NOMO-1 (cell line): ENCODE data around the gene BTRC.
A peak's percentile ranks its signal among the peaks of the same experiment; 100 is the strongest.

ENCODE experiments used
- DNase-seq, 2 experiments: peaks; one replicate each; lab custom pipeline; 2025; ENCODE audit not compliant: unreplicated experiment in 2 of 2; lab: John Stamatoyannopoulos, UW

Gene BTRC

DNA sequence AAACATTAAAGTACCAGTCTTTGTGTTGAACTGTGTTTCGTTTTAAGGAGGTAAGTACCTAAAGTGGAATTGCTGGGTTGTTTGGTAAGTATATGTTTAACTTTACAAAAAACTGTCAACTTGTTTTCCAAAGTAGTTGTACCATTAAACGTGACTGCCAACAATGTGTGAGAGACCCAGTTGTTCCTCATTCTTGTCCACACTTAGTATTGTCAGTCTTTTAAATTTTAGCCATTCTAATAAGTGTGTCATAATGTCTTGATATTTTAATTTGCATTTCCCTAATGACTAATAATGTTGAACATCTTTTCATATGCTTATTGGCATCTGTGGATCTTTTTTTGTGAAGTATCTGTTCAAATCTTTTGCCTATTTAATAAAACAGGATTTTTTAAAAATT lies 159.8 kb downstream of the BTRC start:
- DNase-seq: no peak

DNA sequence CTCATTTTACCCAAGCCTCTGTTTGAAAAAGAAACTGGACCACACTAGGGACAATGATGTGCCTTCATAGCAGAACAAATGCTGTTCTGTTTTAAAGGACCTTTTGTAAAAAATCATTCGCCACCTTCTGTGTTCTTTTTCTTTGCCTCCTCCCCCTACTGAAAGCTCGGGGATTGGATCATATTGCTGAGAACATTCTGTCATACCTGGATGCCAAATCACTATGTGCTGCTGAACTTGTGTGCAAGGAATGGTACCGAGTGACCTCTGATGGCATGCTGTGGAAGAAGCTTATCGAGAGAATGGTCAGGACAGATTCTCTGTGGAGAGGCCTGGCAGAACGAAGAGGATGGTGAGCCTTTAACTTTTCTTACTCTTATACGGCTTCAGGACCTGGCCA lies 171.9 kb downstream of the BTRC start:
- no peak for DNase-seq

DNA sequence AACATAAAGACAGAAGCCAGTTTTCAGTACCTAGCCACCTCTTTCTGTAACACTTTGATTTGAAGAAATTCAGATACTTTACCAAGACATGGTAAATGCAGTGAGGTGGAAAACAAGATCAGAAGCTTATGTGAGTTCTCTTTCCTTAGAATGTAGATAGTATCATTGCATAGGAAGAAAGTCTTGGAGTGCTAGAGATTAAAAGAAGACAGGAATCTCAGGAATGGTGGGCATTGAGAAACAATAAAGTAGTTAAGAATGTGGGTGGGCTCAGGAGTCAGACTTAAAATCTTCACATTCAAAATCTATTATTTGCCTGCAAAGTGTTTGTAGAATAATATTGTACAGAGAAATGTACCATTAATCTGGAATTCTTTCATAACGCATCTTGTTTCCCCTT lies 175.2 kb downstream of the BTRC start:
- no peak for DNase-seq

DNA sequence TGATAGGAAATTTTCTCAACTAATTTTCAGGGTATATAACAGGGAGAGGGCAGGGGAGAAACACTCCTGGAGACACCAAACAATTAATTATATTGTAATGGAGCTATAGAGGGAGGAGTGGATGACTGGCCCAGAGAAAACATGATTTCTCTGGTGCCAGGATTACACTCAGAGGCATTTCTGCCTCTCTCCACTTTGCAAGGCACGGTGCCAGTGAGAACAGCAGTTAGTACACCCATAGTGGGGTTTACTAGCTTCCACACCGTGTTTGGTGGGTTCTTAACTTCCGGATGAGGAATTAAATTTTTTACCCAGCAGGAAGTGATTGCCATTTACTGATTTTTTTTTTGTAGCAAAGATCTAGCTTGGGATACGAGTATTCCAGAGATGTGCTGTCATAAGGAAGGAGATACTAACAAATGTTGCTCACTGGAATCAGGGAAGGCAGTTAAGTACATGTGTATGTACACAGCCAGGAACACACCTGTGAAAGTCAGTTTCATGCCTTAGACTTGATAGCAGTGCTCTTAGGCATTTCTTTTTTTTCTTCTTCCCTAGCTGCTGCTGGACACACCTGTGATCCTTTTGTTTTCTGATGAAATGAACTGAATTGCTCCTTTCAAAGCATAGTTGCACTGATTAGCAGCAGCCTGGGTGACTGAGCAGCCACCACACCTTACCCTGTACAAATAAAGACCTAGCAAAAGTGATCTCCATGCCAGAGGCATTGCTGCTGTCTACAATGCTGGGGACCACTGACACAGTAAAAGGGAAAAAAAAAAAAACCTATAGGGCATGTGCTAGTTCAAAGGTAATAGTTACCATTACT lies 176.0 kb downstream of the BTRC start:
- DNase-seq: no peak

DNA sequence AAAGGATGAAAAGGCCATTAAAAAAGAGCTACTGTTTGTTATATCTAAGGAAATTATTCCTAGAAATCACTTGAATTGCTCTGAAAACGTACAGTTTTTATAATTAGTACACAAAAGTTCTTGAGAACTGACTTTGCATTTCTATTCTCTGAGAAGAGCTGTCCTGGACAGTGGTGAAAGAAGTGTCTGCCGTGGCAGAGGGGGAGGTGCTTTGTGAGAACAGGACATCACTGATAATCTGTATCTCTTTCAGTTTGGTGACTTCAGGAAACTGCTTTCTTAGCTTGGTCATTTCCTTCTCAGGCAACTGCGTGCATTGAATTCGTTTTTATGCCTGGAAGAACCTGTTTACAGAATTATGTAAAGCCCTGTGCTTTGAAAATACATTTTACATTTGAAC lies 182.0 kb downstream of the BTRC start:
- no peak for DNase-seq

DNA sequence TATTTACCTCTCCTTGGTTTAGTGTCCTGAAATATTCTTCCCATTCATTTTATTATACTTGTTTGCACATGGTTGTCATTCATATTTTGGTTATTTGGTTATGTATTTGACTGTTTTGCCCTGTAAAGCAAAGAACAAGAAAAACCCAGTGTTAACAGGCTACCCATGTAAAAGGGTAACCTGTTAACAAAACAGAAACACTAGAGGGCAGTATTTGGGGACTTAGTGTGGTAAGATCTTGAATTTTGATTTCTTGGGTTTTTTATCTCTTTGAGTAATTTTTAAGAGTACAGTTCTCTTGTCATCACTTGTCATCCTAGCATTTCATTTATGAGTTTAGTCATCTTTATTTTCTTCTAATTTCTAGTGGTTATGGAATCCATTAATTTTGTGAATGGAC lies 182.8 kb downstream of the BTRC start:
- peak in 1 of 2 experiments; percentile 27 for DNase-seq

DNA sequence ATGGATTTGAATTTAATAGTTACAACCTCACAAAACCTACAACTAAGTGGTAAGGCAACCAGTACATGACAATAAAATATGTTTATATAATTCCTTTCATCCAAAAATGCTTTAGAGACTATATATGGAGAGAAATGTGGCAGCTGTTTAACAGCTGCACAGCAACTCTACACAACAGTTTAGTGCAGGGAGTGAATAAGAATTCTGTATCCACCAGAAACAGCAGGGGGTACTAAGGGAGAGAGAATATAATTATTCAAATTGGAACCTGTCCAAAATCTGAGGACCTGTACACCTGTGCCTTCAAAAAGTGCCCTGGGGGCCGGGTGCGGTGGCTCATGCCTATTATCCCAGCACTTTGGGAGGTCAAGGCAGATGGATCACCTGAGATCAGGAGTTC lies 184.5 kb downstream of the BTRC start:
- DNase-seq: no peak

DNA sequence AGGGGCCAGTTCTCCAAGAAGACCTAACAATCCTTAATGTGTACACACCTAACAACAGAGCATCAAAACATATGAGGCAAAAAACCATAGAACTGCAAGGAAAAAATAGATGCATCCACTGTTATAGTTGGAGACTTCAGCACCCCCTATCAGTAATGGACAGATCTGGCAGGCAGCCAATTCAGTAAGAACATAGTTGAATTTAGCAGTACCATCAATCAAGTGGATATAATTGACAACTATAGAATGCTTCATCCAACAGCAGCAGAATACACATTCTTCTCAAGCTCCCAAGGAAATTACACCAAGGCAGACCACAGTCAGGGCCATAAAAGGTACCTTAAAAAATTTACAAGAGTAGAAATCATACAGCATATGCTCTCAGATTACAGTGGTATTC lies 191.9 kb downstream of the BTRC start:
- DNase-seq: no peak

DNA sequence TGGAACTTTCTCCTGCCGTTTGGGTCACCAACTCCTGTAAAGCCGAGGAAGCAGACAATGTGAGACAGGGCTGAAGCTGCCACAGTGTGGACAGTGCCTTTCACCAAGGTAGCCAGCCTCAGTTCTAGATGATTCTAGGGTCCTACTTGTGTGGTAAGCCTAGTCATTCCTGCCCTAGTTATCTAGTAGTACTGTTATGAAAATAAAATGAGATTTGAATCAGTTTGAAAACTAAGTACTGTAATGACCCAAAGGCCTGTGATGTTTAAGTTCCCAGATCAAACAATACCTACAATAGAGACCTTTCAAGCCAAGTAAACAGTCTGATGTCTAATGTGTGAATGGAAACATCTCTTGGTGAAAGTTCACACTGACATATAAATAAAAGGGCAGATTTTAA lies 197.0 kb downstream of the BTRC start:
- DNase-seq: no peak

DNA sequence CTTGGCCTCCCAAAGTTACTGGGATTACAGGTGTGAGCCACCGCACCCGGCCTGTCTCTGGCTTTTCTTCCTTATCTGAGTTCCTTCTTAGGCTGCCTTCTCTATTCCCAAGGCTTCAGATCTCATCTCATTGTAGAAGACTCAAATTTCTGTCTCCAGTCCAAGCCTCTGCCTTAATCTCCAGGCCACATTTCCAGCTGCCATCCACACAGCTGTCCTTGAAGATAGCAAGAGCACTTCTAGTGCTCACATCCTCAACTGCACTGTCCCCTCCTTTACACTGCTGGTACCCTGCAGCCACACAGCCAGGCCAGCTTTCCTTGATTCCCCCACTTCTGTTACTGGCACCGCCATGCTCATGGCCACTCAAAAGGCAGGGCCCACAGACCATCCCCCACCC lies 198.5 kb downstream of the BTRC start:
- no peak for DNase-seq

DNA sequence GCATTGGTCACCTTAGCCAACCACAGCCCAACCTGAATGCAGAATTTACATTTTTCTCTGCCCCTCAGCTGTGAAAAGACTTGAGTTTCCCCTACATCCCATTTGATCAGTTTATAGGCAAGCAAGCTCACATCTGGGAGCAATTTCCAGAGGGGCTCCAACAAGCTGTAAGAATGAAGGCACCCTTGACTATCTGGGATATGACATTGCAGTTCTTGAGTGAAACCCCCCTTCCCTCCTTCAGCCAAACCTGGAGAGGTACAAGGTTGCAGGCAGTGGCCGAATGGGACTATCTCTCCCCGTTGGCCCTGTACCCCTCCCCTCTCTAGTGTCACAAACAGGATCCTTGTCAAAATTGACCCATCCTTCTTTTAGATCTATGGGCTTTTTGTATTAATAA lies 203.6 kb downstream of the BTRC start:
- no peak for DNase-seq

DNA sequence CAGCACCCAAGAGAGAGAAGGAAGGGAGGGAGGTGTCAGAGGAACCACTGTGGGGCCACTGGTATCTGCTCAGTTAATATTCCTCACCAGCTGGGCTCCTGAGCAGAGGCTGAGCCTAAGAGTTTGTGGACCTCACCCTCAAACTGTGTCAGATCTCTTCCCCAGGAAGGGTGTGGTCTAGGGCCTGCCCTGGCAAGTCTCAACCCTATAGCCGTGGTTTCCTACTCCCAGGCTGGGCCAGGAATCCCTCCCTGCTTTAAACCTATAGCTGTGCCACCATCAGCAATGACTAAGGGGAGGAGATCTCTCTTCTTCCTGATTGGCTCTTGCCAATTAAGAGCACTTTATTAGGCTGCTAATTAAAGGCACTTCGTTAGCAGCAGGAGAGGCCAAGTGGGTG lies 204.2 kb downstream of the BTRC start:
- DNase-seq: peak; percentile 60 to 65

DNA sequence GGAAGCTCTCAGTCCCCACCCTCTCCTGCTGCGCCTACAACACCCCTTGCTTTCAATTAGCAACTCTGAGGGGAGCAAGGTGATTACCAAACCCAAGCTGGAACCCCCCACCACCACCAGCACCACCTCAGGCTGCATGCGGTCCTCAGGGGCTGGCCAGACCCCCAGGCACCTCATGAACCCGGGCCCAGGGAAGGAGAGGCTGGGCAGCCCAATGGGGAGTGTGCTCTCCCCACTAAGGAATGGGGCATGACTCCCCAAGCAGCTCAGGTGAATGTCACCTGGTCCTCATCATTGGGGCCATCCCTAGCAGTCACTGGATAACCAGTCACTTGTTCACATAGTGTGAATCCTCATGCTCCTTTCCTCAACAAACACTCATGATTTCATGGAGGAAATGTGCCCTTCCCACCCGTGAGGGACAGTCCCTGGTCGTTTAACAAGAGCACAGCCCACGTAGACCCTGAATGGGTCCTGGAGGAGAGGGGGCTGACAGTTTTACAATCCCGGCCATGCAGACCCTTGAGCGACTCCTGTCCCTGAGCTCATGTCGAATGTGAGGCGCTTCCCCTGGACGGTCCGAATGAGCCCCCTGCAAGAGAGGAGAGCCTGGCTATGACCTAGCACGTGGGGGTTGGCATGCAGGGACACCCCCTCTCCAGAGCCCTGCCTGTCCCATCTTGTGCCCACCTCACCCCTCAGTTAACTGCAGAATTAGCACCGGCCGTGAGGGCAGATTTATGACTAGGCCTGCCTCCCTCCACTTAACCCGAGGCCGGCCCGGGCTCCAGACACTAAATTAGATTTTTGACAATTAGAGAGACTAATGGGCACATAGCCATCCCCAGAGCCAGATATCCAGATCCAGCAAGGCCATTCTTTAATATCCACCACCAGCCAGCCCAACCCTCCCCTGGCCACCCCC lies 205.0 kb downstream of the BTRC start:
- DNase-seq: no peak

DNA sequence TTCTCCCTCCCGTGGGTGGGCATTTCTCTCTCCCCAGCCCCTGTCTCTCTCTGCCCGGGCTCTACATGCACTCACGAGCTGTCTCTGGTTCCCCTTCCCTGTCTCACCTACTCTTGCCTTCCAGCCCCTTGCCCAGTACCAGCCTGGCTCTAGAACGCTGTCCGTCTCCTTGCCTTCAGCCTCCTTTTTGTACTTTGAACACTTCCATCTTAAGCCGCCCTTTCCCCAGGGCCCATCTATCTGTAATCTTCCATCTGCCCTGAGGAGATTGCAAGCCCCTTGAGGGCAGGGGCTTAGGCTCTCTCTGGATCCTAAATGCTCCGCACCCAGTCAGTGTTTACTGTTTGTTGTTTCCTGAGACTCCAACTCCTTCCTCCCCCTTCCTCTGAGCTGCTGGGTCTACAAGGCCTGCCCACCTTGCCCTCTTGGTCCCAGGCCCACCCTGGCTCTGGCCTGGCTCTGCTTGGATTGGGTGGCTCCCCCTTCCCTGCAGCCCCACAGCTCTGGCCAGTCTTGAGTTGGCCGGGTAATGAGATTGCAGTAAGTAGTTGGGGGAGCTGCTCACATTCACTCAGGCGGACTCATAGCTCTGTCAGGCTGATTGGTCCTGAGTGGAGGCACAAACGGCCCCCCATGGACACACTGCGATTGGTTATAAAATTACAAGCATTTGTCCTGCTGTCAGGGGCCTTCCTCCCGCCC lies 205.8 kb downstream of the BTRC start:
- DNase-seq: no peak

DNA sequence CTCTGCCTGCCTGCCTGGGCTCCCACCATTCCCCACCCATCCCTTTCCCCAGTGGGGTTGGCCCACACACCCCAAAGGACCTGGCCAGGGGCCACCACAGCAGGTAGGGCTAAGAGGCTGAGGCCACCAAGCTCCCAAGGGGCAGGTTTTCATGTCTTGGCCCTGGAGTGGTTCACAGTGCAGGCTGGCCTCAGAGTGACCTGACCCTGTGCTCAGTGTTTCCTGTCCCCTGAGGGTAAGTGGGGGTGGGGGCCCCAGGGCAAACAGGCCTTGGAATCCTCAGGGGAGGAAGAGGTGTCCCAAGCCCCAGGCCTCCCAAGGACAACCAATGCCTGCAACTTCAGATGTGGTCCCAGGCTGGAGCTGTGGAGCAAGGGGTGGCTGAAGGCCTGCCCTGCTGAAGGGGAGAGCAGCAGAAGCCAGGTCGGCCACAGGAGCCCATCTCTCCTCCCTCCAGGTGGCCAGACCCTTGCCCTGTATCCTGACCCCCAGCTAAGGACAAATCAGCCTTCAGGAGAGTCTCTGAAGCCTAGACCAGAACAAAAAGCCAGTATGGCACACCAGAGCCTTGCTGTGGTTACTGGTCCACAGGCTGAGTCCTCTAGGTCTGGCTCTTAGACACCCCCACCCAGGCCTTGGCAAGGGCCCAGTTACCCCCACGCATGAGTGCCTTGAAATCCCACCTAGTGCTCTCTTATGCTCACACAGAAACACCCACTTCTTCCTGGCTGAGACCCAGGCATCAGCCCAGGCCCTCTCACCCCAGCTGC lies 206.5 kb downstream of the BTRC start:
- no peak for DNase-seq

DNA sequence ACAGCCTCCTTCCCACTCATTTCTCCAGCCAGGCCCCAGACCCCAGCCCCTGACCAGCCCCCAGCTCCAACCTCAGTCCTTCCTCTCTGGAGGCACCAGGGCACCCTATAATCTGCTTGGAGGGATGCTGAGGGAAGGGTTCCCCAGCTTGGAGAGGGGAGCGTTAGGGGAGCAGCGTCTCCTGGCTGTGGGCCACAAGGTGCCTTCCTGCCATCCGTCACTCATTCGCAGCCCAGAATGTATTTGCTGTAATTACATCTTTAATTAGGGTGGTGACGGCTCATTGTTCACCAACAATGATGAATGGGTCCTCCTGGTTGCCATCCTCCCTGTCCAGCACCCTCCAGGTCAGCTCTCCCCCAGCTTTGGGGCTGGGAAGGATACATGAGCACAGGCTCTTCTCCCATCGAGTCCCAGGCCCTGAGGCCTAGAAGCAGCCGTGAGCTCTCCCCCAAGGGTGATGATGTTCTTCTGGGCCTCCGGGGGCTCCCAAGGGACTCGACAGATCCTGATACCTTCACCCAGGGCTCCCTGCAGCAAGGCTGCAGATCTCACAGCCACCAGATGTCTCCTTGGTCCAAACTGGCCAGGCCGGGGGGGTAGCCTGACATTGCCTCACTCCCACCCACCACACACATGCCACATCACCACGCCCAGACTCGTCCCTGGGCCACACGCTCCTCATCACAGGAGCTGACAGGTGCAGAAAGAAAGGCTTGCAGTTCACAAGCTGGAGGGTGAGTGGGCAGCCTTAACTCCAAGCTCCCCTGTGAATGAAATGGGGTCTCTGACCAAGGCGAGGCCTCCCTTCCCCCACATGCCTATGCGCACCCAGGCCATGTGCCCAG lies 207.3 kb downstream of the BTRC start:
- DNase-seq: no peak

DNA sequence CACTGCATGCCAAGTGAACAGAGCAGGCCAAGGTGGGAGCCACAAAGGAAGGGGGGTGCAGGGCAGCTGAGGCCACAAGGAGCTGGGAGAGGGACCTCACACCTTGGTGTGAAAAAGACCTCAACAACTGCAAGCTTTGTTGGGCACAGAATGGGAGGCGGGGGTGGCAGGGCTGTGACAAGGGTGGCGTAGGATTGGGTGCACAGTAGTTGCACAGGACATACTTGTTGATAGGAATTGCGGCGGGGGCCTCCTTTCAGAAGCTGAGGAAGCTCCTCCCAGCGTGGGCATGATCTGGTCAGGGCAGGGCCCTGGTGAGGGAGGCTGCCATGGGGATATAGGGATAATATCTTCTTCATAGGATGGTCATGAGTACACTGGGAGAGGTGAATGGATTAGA lies 208.3 kb downstream of the BTRC start:
- no peak for DNase-seq

DNA sequence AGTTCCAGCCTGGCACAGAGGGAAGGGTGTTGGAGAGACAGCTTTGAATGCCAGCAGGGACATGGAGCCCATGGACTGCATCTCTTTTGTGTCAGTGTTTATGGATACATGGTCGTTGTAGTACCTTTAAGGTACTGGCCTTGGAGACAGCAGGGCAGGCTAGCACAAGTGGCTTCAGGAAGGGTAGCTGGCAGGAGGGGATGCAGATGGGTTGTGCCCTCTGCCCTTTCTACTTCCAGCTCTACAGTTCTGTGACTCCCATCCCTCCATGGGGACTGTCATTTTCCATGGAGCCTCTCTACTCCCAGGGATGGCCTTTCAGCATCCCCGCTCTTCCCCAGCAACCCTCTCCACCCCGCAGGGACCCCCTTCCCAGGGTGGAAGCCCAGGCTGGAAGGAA lies 209.0 kb downstream of the BTRC start:
- no peak for DNase-seq

DNA sequence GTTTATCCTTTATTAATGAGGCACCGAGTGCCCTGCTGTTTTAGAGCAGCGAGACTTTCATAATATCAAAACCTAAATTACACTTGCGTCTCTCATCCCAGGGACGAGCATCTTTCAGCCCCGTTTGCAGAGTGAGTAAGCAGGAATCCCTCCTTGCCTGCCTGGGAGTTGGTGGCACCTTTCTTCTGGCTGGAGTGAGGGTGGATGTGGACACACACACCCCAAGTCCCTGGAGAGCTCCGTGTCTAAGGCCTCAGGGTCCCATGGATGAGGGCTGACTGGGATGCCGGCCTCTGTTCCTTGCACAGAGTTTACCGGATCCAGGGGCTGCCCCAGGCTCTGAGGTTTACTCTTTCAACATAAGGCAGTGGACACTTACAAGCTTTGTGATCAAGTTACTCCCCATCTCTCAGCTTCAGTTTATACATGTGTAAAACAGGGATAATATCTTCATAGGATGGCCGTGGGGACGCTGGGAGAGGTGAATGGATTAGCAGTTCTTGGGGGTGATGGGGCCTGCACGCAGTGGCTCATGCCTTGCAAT lies 209.6 kb downstream of the BTRC start:
- DNase-seq: no peak
